Measurements from ENCODE around the gene RIBC2. TPM values are rescaled to one million over a fixed set of nuclear protein-coding genes. Genes with fewer than 3 reads are reported as not detected.

RIBC2 gene
- total and polyA plus RNA-seq, 9 of the 15 experiments (the other 6 are each of a cell fraction or from before 2014, with no cell fraction given), result not detected

DNA sequence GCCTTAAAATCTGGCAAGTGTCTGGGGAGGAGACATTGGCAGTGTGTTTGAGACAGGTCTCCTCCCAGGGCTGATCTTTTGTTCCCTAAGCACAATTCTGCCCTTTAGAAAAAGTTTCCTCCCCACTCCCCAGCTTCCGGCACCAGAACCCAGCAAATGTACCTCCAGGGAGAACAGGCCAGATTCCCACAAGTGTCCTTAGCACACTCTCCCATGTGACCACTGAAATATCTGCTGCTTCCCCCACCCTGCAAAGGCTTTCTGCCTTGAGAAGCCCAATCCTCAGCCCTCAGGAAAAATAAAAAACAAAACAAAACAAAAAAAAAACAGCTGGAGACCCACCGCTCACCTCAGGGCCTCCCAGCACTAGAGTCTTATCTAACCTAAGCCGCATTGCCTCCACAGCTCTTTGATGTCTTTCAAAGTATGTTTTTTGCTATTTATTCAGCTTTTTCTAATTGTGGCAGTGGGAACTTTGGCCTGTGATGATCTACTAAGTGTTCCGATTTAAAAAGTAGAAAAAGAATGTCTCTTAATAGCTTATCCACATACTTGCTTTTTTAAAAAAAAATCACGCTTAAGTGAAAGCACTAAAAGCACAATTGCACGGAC is 60.2 kb downstream of the RIBC2 start:
- no peaks in the 10 kb centered on the region for H3K79me2 ChIP-seq (ENCODE audit: control insufficient read depth, insufficient read depth, low read length)
- 0% methylated on average over 5 of the region's 6 CpGs for WGBS (ENCODE audit: insufficient coverage, low coverage, missing lambda C conversion rate)
- POLR2A ChIA-PET, result interaction anchor here (0.6 kb wide), 1 partner anchor 199 kb away, joined by 3 read pairs; no protein-coding TSS in a partner anchor
- in situ Hi-C loops (cut with MboI) (no loop called here), intact Hi-C loops (cut with micrococcal nuclease) (no loop called here)
- ATAC-seq (no peak), DNase-seq (ENCODE audit: extremely low read depth in 1 of 4, low spot score in 3 of 4) (no peak), FAIRE-seq (no peak)
- H3K9ac ChIP-seq (ENCODE audit: insufficient read depth in 1 of 2, low read depth in 2 of 2, low read length in 2 of 2), result no peak overlapping the region
- no peak overlapping the region for H3K4me2 ChIP-seq (ENCODE audit: insufficient read depth, low read length)
- TF ChIP-seq, protein P1, sequence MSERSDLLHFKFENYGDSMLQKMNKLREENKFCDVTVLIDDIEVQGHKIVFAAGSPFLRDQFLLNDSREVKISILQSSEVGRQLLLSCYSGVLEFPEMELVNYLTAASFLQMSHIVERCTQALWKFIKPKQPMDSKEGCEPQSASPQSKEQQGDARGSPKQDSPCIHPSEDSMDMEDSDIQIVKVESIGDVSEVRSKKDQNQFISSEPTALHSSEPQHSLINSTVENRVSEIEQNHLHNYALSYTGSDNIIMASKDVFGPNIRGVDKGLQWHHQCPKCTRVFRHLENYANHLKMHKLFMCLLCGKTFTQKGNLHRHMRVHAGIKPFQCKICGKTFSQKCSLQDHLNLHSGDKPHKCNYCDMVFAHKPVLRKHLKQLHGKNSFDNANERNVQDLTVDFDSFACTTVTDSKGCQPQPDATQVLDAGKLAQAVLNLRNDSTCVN (CRISPR knock-in tag; IDR thresholded peaks at IDR 0.05), result no peak
- TF ChIP-seq CAMTA2 (CRISPR knock-in tag; conservative IDR thresholded peaks at IDR 0.05), result no peak
- no peak for TF ChIP-seq TGIF2 (CRISPR knock-in tag; IDR thresholded peaks at IDR 0.05)
- TF ChIP-seq NFE2L1 (tag; IDR thresholded peaks at IDR 0.05; ENCODE audit: borderline replicate concordance, low read depth), result no peak
- TF ChIP-seq, protein P2, sequence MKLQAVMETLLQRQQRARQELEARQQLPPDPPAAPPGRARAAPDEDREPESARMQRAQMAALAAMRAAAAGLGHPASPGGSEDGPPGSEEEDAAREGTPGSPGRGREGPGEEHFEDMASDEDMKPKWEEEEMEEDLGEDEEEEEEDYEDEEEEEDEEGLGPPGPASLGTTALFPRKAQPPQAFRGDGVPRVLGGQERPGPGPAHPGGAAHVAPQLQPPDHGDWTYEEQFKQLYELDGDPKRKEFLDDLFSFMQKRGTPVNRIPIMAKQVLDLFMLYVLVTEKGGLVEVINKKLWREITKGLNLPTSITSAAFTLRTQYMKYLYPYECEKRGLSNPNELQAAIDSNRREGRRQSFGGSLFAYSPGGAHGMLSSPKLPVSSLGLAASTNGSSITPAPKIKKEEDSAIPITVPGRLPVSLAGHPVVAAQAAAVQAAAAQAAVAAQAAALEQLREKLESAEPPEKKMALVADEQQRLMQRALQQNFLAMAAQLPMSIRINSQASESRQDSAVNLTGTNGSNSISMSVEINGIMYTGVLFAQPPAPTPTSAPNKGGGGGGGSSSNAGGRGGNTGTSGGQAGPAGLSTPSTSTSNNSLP (IDR thresholded peaks at IDR 0.05; ENCODE audit: borderline replicate concordance, low read depth, low read length), result no peak
- TF ChIP-seq, protein P3, sequence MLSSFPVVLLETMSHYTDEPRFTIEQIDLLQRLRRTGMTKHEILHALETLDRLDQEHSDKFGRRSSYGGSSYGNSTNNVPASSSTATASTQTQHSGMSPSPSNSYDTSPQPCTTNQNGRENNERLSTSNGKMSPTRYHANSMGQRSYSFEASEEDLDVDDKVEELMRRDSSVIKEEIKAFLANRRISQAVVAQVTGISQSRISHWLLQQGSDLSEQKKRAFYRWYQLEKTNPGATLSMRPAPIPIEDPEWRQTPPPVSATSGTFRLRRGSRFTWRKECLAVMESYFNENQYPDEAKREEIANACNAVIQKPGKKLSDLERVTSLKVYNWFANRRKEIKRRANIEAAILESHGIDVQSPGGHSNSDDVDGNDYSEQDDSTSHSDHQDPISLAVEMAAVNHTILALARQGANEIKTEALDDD (IDR thresholded peaks at IDR 0.05), result no peak
- no peak for TF ChIP-seq HNRNPH1 (optimal IDR thresholded peaks at IDR 0.05; ENCODE audit: low read depth, low read length)
- no peak for TF ChIP-seq MCM5 (IDR thresholded peaks at IDR 0.05; ENCODE audit: low read depth)
- no peak for TF ChIP-seq ZNF274 (IDR thresholded peaks at IDR 0.05; ENCODE audit: borderline replicate concordance, low read depth, low read length)
- TF ChIP-seq, protein P4, sequence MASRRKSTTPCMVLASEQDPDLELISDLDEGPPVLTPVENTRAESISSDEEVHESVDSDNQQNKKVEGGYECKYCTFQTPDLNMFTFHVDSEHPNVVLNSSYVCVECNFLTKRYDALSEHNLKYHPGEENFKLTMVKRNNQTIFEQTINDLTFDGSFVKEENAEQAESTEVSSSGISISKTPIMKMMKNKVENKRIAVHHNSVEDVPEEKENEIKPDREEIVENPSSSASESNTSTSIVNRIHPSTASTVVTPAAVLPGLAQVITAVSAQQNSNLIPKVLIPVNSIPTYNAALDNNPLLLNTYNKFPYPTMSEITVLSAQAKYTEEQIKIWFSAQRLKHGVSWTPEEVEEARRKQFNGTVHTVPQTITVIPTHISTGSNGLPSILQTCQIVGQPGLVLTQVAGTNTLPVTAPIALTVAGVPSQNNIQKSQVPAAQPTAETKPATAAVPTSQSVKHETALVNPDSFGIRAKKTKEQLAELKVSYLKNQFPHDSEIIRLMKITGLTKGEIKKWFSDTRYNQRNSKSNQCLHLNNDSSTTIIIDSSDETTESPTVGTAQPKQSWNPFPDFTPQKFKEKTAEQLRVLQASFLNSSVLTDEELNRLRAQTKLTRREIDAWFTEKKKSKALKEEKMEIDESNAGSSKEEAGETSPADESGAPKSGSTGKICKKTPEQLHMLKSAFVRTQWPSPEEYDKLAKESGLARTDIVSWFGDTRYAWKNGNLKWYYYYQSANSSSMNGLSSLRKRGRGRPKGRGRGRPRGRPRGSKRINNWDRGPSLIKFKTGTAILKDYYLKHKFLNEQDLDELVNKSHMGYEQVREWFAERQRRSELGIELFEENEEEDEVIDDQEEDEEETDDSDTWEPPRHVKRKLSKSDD (conservative IDR thresholded peaks at IDR 0.05; ENCODE audit: low read length), result no peak
- no peak overlapping the region for H3K4me3 ChIP-seq
- no peaks in the 10 kb centered on the region for H3K9me1 ChIP-seq (ENCODE audit: control insufficient read depth, insufficient read depth, low read length)
- no TSS peak for BruUV-seq (replicated peaks)
- H3K27ac ChIP-seq (ENCODE audit: extremely low read depth, low read depth, low read length), result no peak overlapping the region
- no peak overlapping the region for H2AFZ ChIP-seq (ENCODE audit: low read depth, low read length)
- no peaks in the 10 kb centered on the region for H3K4me1 ChIP-seq (replicated peaks in 1 of 2; ENCODE audit: control insufficient read depth in 2 of 2, insufficient read depth in 2 of 2, low read length in 2 of 2)
- peaks cover 0 to 10% of the 10 kb centered on the region in 2 experiments; a peak in 2 of 5 replicates for H3K27me3 ChIP-seq (ENCODE audit: control insufficient read depth in 2 of 2, insufficient read depth in 2 of 2, low read length in 2 of 2)
- CTCF ChIA-PET (ENCODE audit: low intra/inter-chr PET ratio), result no interaction called here
- no peaks in the 10 kb centered on the region for H3K36me3 ChIP-seq (ENCODE audit: control insufficient read depth, insufficient read depth, low read length)
- H3K9me3 ChIP-seq (replicated peaks; ENCODE audit: control insufficient read depth, insufficient read depth, low read depth, low read length), result no peaks in the 10 kb centered on the region
- no peaks in the 10 kb centered on the region for H4K20me1 ChIP-seq (replicated peaks; ENCODE audit: control insufficient read depth, insufficient read depth, low read length)
